IMR-90 (cell line): ENCODE measurements around the gene FBLN1. TPM values are rescaled to one million over a fixed set of nuclear protein-coding genes. Genes with fewer than 3 reads are reported as not detected.
"Not testable (repeated sequence)": the region's sequence is repeated elsewhere in the genome, so short reads cannot be mapped to it uniquely, and the experiment has no call there.

Experiments used
- ATAC-seq: fragments of 200-7000 bp; cut with Tn5 transposase; 2 replicates; pipeline ENCODE4 v1.9.1; 2020; ENCODE audit warnings: low read depth, mild to moderate bottlenecking, moderate library complexity
- BruUV-seq: library from RNA; stranded (reverse); fragments of 400-500 nt; replicated peaks from 2 replicates; lab custom pipeline; 2021; lab: Mats Ljungman, UMichigan
- CTCF ChIA-PET: fragments of 300-600 bp; formaldehyde crosslinking; extraction: SDS; loops from one replicate; lab custom pipeline; 2021; ENCODE audit warnings: antibody characterized with exemption; lab: Yijun Ruan, JAX
- POLR2A ChIA-PET: fragments of 300-600 bp; sonication (Branson Sonifier 250); formaldehyde crosslinking; loops from one replicate; lab custom pipeline; 2022; ENCODE audit warnings: antibody characterized with exemption; ENCODE audit not compliant: unreplicated experiment; lab: Charles Lee
- DNase-seq: peaks from one replicate; pipeline ENCODE4 v3.0.0; 2013
- H2AFZ ChIP-seq: replicated peaks from 2 replicates; pipeline ENCODE3; 2013; ENCODE audit warnings: low read length, mild to moderate bottlenecking; ENCODE audit not compliant: poor library complexity
- H2AK5ac ChIP-seq: 2 replicates; pipeline ENCODE4 v1.6.1; 2013; ENCODE audit warnings: low read depth, low read length, inconsistent platforms
- H2AK9ac ChIP-seq: replicated peaks from 2 replicates; pipeline ENCODE3; 2013; ENCODE audit warnings: mild to moderate bottlenecking, low read depth, low read length, moderate library complexity; ENCODE audit not compliant: poor library complexity
- H2BK120ac ChIP-seq: 2 replicates; pipeline ENCODE4 v1.6.1; 2013; ENCODE audit warnings: low read depth, low read length, inconsistent platforms
- H2BK15ac ChIP-seq: 3 replicates; pipeline ENCODE4 v1.6.1; 2013; ENCODE audit warnings: low read depth, low read length, inconsistent platforms
- H2BK20ac ChIP-seq: 2 replicates; pipeline ENCODE4 v1.6.1; 2013; ENCODE audit warnings: low read depth, mild to moderate bottlenecking, inconsistent platforms, low read length, moderate library complexity
- H2BK5ac ChIP-seq: 2 replicates; pipeline ENCODE4 v1.6.1; 2013; ENCODE audit warnings: mild to moderate bottlenecking, low read depth, low read length, inconsistent platforms; ENCODE audit not compliant: poor library complexity, severe bottlenecking
- H3K14ac ChIP-seq: replicated peaks from 2 replicates; pipeline ENCODE4 v1.6.1; 2013; ENCODE audit warnings: low read depth, low read length, inconsistent platforms
- H3K18ac ChIP-seq: 2 replicates; pipeline ENCODE4 v1.6.1; 2013; ENCODE audit warnings: low read depth, low read length, control low read depth
- H3K23ac ChIP-seq: 2 replicates; pipeline ENCODE4 v1.6.1; 2013; ENCODE audit warnings: low read depth, low read length, inconsistent platforms
- H3K27ac ChIP-seq: 2 replicates; pipeline ENCODE4 v1.5.1; 2013; ENCODE audit warnings: mild to moderate bottlenecking, control low read depth, low read length; ENCODE audit not compliant: insufficient read depth
- H3K27me3 ChIP-seq: 2 replicates; pipeline ENCODE4 v1.6.1; 2013; ENCODE audit warnings: low read length; ENCODE audit not compliant: control insufficient read depth, insufficient read depth
- H3K36me3 ChIP-seq: 2 replicates; pipeline ENCODE4 v1.6.1; 2013; ENCODE audit warnings: low read length, mixed read lengths; ENCODE audit not compliant: control insufficient read depth, insufficient read depth
- H3K4ac ChIP-seq: 2 replicates; pipeline ENCODE4 v1.6.1; 2013; ENCODE audit warnings: low read depth, low read length, inconsistent platforms
- H3K4me1 ChIP-seq: 2 replicates; pipeline ENCODE4 v1.6.1; 2013; ENCODE audit warnings: low read length, mixed read lengths; ENCODE audit not compliant: control insufficient read depth, insufficient read depth
- H3K4me2 ChIP-seq: 2 replicates; pipeline ENCODE4 v1.6.1; 2013; ENCODE audit warnings: low read depth, mild to moderate bottlenecking, control low read depth, low read length, moderate library complexity
- H3K4me3 ChIP-seq: 2 replicates; pipeline ENCODE4 v1.5.1; 2013; ENCODE audit warnings: low read depth, mild to moderate bottlenecking, control low read depth, low read length, moderate library complexity; ENCODE audit not compliant: insufficient read depth
- H3K56ac ChIP-seq: 2 replicates; pipeline ENCODE4 v1.6.1; 2013; ENCODE audit warnings: low read length, inconsistent platforms; ENCODE audit not compliant: insufficient read depth; ENCODE audit errors: extremely low read depth
- H3K79me1 ChIP-seq, 2 experiments: 2 replicates each; pipeline ENCODE4 v1.6.1; 2013; ENCODE audit warnings: low read length in 2 of 2, inconsistent platforms in 1 of 2, low read depth in 1 of 2
- H3K9ac ChIP-seq: 2 replicates; pipeline ENCODE4 v1.6.1; 2013; ENCODE audit warnings: low read depth, low read length, control low read depth
- H3K9me1 ChIP-seq: 2 replicates; pipeline ENCODE4 v1.6.1; 2013; ENCODE audit warnings: low read length, inconsistent platforms; ENCODE audit not compliant: insufficient read depth
- H3K9me3 ChIP-seq: 2 replicates; pipeline ENCODE4 v1.6.1; 2013; ENCODE audit warnings: low read length; ENCODE audit not compliant: control insufficient read depth, insufficient read depth
- H4K20me1 ChIP-seq: 2 replicates; pipeline ENCODE4 v1.6.1; 2013; ENCODE audit warnings: low read length, inconsistent platforms; ENCODE audit not compliant: insufficient read depth
- H4K5ac ChIP-seq: 2 replicates; pipeline ENCODE4 v1.6.1; 2013; ENCODE audit warnings: mild to moderate bottlenecking, low read depth, low read length, control low read depth
- H4K8ac ChIP-seq, 2 experiments: 2 replicates each; pipeline ENCODE4 v1.6.1; 2013; ENCODE audit warnings: low read depth in 2 of 2, low read length in 2 of 2, control low read depth in 1 of 2, inconsistent platforms in 1 of 2
- H4K91ac ChIP-seq: 2 replicates; pipeline ENCODE4 v1.6.1; 2013; ENCODE audit warnings: low read depth, low read length, inconsistent platforms; ENCODE audit not compliant: insufficient read depth
- CEBPB ChIP-seq: IDR thresholded peaks from 2 replicates; pipeline ENCODE4 v1.6.1; 2012; ENCODE audit warnings: low read depth, low read length, improper control_type of control experiment
- CHD1 ChIP-seq: IDR thresholded peaks from 2 replicates; pipeline ENCODE4 v1.6.1; 2012; ENCODE audit warnings: low read depth, low read length, improper control_type of control experiment
- FOS ChIP-seq: fragments of 150-350 bp; IDR thresholded peaks from 2 replicates; pipeline ENCODE4 v1.6.1; 2016; ENCODE audit warnings: low read depth, low read length
- MAFK ChIP-seq: IDR thresholded peaks from 2 replicates; pipeline ENCODE4 v1.6.1; 2012; ENCODE audit warnings: low read depth, low read length, improper control_type of control experiment
- MXI1 ChIP-seq: IDR thresholded peaks from 2 replicates; pipeline ENCODE4 v1.6.1; 2012; ENCODE audit warnings: low read depth, mild to moderate bottlenecking, low read length, moderate library complexity, borderline replicate concordance
- POLR2A ChIP-seq: IDR thresholded peaks from 2 replicates; pipeline ENCODE4 v1.6.1; 2012; ENCODE audit warnings: mild to moderate bottlenecking, low read depth, low read length
- RAD21 ChIP-seq: IDR thresholded peaks from 2 replicates; pipeline ENCODE4 v1.6.1; 2012; ENCODE audit warnings: low read length, improper control_type of control experiment
- RCOR1 ChIP-seq: IDR thresholded peaks from 2 replicates; pipeline ENCODE4 v1.6.1; 2012; ENCODE audit warnings: mild to moderate bottlenecking, low read length, improper control_type of control experiment; ENCODE audit not compliant: insufficient replicate concordance
- RFX5 ChIP-seq: IDR thresholded peaks from 2 replicates; pipeline ENCODE4 v1.8.0; 2012; ENCODE audit warnings: low read depth, mild to moderate bottlenecking, low read length, moderate library complexity
- WGBS, 2 experiments: methylation state at CpG; one replicate each; pipeline versions ENCODE4 v1.1.5 to v1.1.7; 2013; ENCODE audit warnings: missing lambda C conversion rate in 2 of 2; ENCODE audit not compliant: insufficient read length in 1 of 2; ENCODE audit errors: extremely low coverage in 2 of 2; 5-methylcytosine and 5-hydroxymethylcytosine counted together
- dilution Hi-C: fragments of 300-500 bp; cut with HindIII; formaldehyde crosslinking; loops from one replicate; pipeline ENCODE4 v1.14.3; 2018; ENCODE audit warnings: low sequenced_read_pairs; ENCODE audit not compliant: unreplicated experiment
- in situ Hi-C: fragments of 300-500 bp; cut with MboI; formaldehyde crosslinking; loops from 3 replicates; pipeline ENCODE4 v1.14.3; 2019; ENCODE audit warnings: low sequenced_read_pairs, inconsistent platforms, mixed read lengths
- intact Hi-C: fragments of 100-400 bp; cut with micrococcal nuclease; formaldehyde crosslinking; loops from 2 replicates; pipeline ENCODE4 v1.10.0; 2022
- polyA plus RNA-seq, 3 experiments: library from polyadenylated mRNA; depleted of rRNA; stranded (reverse); fragments of >200 nt; gene quantifications; 2 replicates each; pipeline ENCODE4 v1.2.3, GENCODE V29; 2012; ENCODE audit warnings: low replicate concordance in 1 of 3
- total RNA-seq: library from RNA; depleted of rRNA; stranded (reverse); fragments of >200 nt; gene quantifications from 2 replicates; pipeline ENCODE4 v1.2.3, GENCODE V29; 2012
- TF ChIP-seq, protein P1 (sequence below): fragments of 150-350 bp; IDR thresholded peaks from 2 replicates; pipeline ENCODE4 v1.6.1; 2016; ENCODE audit warnings: low read depth, mild to moderate bottlenecking, low read length, moderate library complexity, borderline replicate concordance

FBLN1 gene
- total and polyA plus RNA-seq, 2 of the 4 experiments (the other 2 are of a cell fraction) = 11.3 to 87.9 TPM

DNA sequence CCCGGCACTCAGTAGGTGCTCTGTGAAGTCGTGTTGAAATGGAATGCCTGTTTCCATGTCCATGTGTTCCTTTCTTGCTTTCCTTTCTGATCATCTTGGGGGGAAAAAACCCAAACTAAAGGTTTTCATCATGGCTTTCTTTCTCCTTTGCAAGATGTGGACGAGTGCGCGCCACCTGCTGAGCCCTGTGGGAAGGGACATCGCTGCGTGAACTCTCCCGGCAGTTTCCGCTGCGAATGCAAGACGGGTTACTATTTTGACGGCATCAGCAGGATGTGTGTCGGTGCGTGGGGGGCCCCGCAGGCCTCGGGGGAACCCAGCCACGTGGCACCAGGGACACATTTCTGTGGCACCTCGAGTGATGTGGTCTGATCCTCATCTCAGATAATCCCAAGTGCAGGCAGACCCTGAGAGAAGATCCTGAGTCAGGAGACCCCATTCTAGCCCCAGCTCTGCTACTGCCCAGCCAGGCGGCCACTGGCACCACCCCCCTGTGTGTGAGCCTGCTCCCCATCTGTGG, 39.4 kb downstream of the FBLN1 start:
- Histone ChIP-seq H2AFZ (no peak overlapping the region), H3K4me3 (no peak overlapping the region), H3K36me3 (peaks cover 74% of the 10 kb centered on the region), H3K4me1 (peaks cover 14% of the 10 kb centered on the region), H2BK5ac (no peak overlapping the region), H4K91ac (no peak overlapping the region), H3K56ac (no peak overlapping the region), H3K9me3 (no peaks in the 10 kb centered on the region), H2AK5ac (no peak overlapping the region), H3K27me3 (no peaks in the 10 kb centered on the region), H2BK20ac (no peak overlapping the region), H2BK120ac (no peak overlapping the region), H3K79me1 (peaks cover 0 to 17% of the 10 kb centered on the region in 2 experiments; a peak in 2 of 4 replicates), H3K9me1 (peaks cover 21% of the 10 kb centered on the region; the same call in 1 of the 2 replicates), H4K8ac (no peak overlapping the region), H4K5ac (no peak overlapping the region), H3K27ac (no peak overlapping the region), H3K14ac (no peak overlapping the region), H3K4me2 (no peak overlapping the region), H3K23ac (no peak overlapping the region), H2AK9ac (no peak overlapping the region), H2BK15ac (no peak overlapping the region), H3K4ac (no peak overlapping the region), H4K20me1 (peaks cover 4% of the 10 kb centered on the region), H3K18ac (no peak overlapping the region), H3K9ac (no peak overlapping the region)
- WGBS, 2 experiments = 96% methylated on average over 8 of the region's 19 CpGs; no CpG with 5 or more reads in 1 of the 2 experiments
- in situ Hi-C loops (no loop called here), intact Hi-C loops (no loop called here), dilution Hi-C loops (no loop called here)
- TF ChIP-seq CHD1 (no peak), RFX5 (no peak), MXI1 (no peak), POLR2A (no peak), RAD21 (no peak), FOS (no peak), CEBPB (no peak), RCOR1 (no peak), MAFK (no peak)
- TF ChIP-seq, protein P1, sequence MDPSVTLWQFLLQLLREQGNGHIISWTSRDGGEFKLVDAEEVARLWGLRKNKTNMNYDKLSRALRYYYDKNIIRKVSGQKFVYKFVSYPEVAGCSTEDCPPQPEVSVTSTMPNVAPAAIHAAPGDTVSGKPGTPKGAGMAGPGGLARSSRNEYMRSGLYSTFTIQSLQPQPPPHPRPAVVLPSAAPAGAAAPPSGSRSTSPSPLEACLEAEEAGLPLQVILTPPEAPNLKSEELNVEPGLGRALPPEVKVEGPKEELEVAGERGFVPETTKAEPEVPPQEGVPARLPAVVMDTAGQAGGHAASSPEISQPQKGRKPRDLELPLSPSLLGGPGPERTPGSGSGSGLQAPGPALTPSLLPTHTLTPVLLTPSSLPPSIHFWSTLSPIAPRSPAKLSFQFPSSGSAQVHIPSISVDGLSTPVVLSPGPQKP = no peak
- ATAC-seq = no peak
- POLR2A ChIA-PET = no interaction called here
- no TSS peak for BruUV-seq
- CTCF ChIA-PET = no interaction called here
- DNase-seq = no peak

DNA sequence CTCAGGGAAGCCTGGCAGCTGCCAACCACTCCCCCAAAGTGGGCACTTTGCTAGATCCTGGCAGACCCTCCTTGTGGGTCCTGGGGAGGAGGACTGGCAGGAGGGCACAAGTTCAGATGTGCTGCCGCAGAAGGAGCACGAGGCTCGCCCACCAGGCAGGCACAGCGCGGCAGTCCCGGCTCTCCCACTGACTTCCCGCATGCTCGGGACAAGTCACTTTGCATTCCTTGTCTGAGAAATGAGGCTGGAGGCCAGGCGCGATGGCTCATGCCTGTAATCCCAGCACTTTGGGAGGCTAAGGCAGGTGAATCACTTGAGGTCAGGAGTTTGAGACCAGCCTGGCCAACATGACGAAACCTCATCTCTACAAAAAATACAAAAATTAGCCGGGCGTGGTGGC, 40.1 kb downstream of the FBLN1 start:
- H2BK20ac ChIP-seq, H2BK120ac ChIP-seq, ATAC-seq, H4K8ac ChIP-seq, H3K56ac ChIP-seq, H4K5ac ChIP-seq, H3K14ac ChIP-seq, H2BK15ac ChIP-seq, DNase-seq, H3K4me3 ChIP-seq, in situ Hi-C loops, H3K9ac ChIP-seq, H3K4me2 ChIP-seq, H3K27me3 ChIP-seq, H3K9me3 ChIP-seq, H2BK5ac ChIP-seq, intact Hi-C loops, H3K18ac ChIP-seq, H3K4ac ChIP-seq, H2AFZ ChIP-seq, H3K27ac ChIP-seq, CTCF ChIA-PET, H3K23ac ChIP-seq, H2AK9ac ChIP-seq, H4K20me1 ChIP-seq, H4K91ac ChIP-seq, POLR2A ChIA-PET, BruUV-seq, H2AK5ac ChIP-seq, dilution Hi-C loops: not testable (repeated sequence)
- peaks cover 0 to 13% of the 10 kb centered on the region in 2 experiments; a peak in 2 of 4 replicates for H3K79me1 ChIP-seq
- peaks cover 81% of the 10 kb centered on the region for H3K36me3 ChIP-seq
- peaks cover 11% of the 10 kb centered on the region for H3K4me1 ChIP-seq
- H3K9me1 ChIP-seq = peaks cover 21% of the 10 kb centered on the region; the same call in 1 of the 2 replicates
- WGBS, 2 experiments = 100% methylated on average over 5 of the region's 13 CpGs; no CpG with 5 or more reads in 1 of the 2 experiments
